ENCODE data around the gene GXYLT2.

GXYLT2 gene

GRCh38 chr3:72944696-72945095 lies 56.9 kb downstream of the GXYLT2 start:
- Histone ChIP-seq H3K36me3 (ENCODE audit: low read depth) (no peaks in the 10 kb centered on the region), H3K27ac (ENCODE audit: poor library complexity, severe bottlenecking) (no peak overlapping the region), H3K4me1 (ENCODE audit: insufficient read depth, poor library complexity, severe bottlenecking) (peaks cover 5% of the 10 kb centered on the region), H3K4me3 (ENCODE audit: severe bottlenecking) (no peak overlapping the region), H3K27me3 (ENCODE audit: insufficient read depth, poor library complexity, severe bottlenecking) (no peaks in the 10 kb centered on the region), H3K9me3 (ENCODE audit: severe bottlenecking) (no peaks in the 10 kb centered on the region)
- no peak for DNase-seq (ENCODE audit: low spot score)
- no peak for ATAC-seq (ENCODE audit: low read depth)
- no peak for TF ChIP-seq CTCF (IDR thresholded peaks at IDR 0.05; ENCODE audit: poor library complexity, severe bottlenecking)

- Histone ChIP-seq H3K4me3 (ENCODE audit: severe bottlenecking) (no peak overlapping the region), H3K4me1 (ENCODE audit: insufficient read depth, poor library complexity, severe bottlenecking) (peaks cover 5% of the 10 kb centered on the region)
- no peak for DNase-seq (ENCODE audit: low spot score)
These were observed 60.1 kb downstream of the GXYLT2 start for GRCh38 chr3:72947715-72948490.

GRCh38 chr3:72949016-72949415 lies 61.2 kb downstream of the GXYLT2 start:
- Histone ChIP-seq H3K27me3 (ENCODE audit: insufficient read depth, poor library complexity, severe bottlenecking) (no peaks in the 10 kb centered on the region), H3K36me3 (ENCODE audit: low read depth) (no peaks in the 10 kb centered on the region), H3K27ac (ENCODE audit: poor library complexity, severe bottlenecking) (no peak overlapping the region), H3K4me1 (ENCODE audit: insufficient read depth, poor library complexity, severe bottlenecking) (peaks cover 5% of the 10 kb centered on the region), H3K9me3 (ENCODE audit: severe bottlenecking) (no peaks in the 10 kb centered on the region), H3K4me3 (ENCODE audit: severe bottlenecking) (no peak overlapping the region)
- DNase-seq (ENCODE audit: low spot score) (no peak), ATAC-seq (ENCODE audit: low read depth) (no peak)
- no peak for TF ChIP-seq CTCF (IDR thresholded peaks at IDR 0.05; ENCODE audit: poor library complexity, severe bottlenecking)

More at GRCh38 chr3:72947715-72948490, 60.1 kb downstream of the GXYLT2 start:
- Histone ChIP-seq H3K9me3 (ENCODE audit: severe bottlenecking) (no peaks in the 10 kb centered on the region), H3K36me3 (ENCODE audit: low read depth) (no peaks in the 10 kb centered on the region), H3K27me3 (ENCODE audit: insufficient read depth, poor library complexity, severe bottlenecking) (no peaks in the 10 kb centered on the region), H3K27ac (ENCODE audit: poor library complexity, severe bottlenecking) (no peak overlapping the region)
- TF ChIP-seq CTCF (IDR thresholded peaks at IDR 0.05; ENCODE audit: poor library complexity, severe bottlenecking), result no peak
- no peak for ATAC-seq (ENCODE audit: low read depth)

GRCh38 chr3:72950372-72950771 lies 62.5 kb downstream of the GXYLT2 start:
- Histone ChIP-seq H3K27ac (ENCODE audit: poor library complexity, severe bottlenecking) (no peak overlapping the region), H3K9me3 (ENCODE audit: severe bottlenecking) (no peaks in the 10 kb centered on the region), H3K4me3 (ENCODE audit: severe bottlenecking) (no peak overlapping the region)

More at GRCh38 chr3:72950372-72950771, 62.5 kb downstream of the GXYLT2 start:
- H3K27me3 ChIP-seq (ENCODE audit: insufficient read depth, poor library complexity, severe bottlenecking), result no peaks in the 10 kb centered on the region
- DNase-seq (ENCODE audit: low spot score) (no peak), ATAC-seq (ENCODE audit: low read depth) (no peak)
- H3K36me3 ChIP-seq (ENCODE audit: low read depth), result no peaks in the 10 kb centered on the region
- TF ChIP-seq CTCF (IDR thresholded peaks at IDR 0.05; ENCODE audit: poor library complexity, severe bottlenecking), result no peak
- peaks cover 3% of the 10 kb centered on the region for H3K4me1 ChIP-seq (ENCODE audit: insufficient read depth, poor library complexity, severe bottlenecking)
